GM21381 (cell line): Measurements from ENCODE around the gene PPP1R9B.

ENCODE experiments used
- ATAC-seq: cut with Tn5 transposase; IDR thresholded peaks from one replicate; pipeline ENCODE4 v1.9.1; 2021; ENCODE audit warnings: mild to moderate bottlenecking, moderate library complexity; ENCODE audit not compliant: unreplicated experiment

The PPP1R9B gene

DNA sequence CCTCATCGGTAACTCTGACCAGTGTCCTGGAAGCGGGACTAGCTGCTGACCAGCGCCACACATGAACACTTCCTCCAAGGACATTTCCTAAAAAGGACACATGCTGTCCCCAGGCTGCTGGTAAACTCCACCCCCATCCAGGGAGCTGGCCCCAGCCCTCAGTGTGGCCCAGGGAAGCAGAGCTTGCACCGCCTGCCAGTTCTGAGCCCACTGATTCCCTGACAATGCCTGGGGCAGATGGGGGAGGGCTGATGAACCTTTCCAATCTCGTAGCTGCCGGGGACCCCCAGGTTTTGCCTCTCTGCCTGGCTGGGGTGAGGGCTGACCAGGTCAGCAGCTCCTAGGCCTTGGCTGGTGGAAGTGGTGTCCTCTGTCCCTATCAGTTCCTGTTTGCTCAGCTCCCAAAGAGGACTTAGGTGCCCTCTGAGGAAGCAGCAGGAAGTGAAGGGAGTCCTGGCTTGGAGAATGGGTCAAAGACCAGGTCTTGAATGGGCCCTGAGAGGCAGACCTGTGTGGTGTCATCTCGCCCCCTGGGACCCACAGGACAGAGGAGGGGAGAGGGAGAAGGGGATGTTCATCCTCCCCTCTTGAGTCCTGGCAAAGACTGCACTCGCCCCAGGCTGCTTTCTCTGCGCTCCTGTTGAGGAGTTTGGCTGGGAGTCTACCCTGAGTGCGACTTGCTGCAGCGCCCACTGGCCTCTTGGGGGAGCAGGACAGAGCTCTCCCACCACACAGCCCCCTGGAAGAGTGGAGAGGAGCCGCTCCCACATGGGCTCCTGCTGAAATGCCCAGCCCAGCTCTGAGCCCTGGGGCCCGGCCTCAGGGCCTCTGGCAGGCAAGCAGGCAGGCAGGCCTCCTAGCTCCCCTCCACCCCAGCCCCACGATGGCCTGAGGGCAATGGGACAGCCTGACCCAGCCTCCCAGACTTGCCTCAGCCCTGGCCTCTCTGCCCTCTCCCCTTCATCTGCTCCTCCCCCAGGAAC lies 38.5 kb downstream of the PPP1R9B start:
- ATAC-seq: no peak

DNA sequence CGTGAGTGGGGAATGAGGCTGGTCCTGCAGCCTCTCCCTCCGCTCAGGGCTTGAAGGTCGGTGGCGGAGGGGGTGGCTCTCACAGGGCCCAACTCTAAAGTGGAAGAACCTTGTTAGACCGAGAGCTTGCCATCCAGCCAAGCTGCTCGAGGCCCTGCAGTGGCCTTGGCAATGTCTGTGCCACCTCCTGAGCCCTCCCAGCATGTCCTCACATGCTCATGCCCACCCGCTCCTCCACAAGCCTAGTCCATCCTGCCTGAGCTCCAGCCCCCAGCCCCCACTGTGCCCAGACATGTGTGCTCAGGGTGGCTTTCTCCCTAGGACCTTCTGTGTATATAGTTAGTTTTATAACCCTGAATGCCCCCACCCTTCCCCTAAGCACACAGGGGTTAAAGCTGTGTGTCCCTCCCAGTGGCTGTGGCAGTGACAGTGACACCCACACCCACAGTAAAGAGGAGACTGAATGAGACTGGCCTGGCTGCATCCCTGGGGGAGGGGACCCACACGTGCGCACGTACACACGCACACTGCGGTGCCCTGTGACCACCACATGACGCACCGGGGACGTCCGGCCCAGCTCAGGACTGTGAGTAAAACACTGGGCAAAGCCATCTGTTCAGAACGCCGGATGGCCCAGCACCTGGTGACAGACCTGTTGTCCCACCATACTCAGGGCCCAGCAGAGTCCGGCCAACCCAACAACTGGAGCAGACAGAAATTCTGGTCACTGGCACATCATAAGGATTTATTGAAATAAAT lies 39.7 kb downstream of the PPP1R9B start:
- ATAC-seq: no peak

- ATAC-seq: no peak
These were observed 40.7 kb downstream of the PPP1R9B start for GRCh38 chr17:50109785-50110184.

- no peak for ATAC-seq
These were observed 41.3 kb downstream of the PPP1R9B start for GRCh38 chr17:50109207-50109606.

DNA sequence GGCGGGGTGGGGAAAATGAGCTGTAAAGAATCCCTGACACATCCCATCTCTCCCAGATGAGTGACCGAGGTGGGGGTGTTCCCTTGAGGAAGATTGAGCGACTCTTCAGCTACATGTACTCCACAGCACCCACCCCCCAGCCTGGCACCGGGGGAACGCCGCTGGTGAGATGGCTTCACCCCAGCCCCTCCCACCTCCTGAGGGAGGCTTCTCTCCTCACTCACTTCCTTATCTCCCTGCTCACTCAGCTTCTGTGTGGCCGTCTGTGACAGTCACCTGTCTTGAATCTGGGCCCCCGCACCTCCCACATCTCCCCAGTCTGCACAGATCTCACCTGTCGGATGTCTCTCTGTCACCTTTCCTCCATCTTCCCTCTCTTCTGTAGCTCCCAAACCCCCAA lies 41.9 kb downstream of the PPP1R9B start:
- ATAC-seq: no peak

GRCh38 chr17:50107790-50108414 lies 42.6 kb downstream of the PPP1R9B start:
- ATAC-seq: no peak

DNA sequence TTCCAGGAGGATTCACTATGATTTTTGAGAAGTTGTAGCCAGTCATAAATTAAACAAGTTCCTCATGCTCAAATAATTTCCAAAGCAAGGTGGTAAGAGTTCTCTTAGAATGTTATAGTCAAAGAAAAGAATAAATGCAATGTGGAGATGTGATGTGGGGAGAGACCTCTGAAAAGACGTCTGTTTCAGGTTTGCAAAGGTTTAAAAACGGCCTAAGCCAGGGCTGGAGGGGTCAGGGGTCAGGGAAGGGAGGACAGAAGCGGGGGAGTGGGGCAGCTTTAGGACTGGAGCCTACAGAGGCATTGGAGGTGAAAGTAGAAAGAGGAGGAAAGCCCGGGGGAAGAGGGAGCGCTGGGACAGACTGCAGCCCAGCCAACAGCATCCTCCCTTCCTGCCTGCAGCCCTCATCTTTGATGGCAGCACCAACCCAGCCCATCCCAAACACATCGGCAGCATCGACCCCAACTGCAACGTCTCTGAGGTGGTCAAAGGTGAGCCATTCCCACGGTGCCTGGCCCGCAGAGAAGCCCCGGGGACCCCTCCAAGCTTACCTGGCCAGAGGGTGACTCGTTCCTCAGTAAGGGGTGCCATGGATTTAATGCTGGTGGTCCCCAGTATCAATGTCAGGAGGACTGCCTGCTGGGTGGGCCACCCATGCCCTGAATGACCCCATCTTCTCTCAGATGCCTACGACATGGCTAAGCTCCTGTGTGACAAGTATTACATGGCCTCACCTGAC lies 43.9 kb downstream of the PPP1R9B start:
- no peak for ATAC-seq

DNA sequence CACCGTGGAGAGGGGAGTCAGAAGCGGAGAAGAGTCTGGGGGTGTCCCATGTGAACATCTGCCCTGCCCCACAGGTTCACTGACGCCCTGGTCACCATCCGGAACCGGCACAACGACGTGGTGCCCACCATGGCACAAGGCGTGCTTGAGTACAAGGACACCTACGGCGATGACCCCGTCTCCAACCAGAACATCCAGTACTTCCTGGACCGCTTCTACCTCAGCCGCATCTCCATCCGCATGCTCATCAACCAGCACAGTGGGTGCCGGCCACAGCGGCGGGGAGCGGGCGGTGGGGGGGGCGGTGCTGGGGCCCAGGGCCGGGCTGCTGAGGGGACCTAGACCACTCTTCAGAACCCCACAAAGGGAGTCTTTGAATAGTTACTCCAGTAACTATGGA lies 44.7 kb downstream of the PPP1R9B start:
- ATAC-seq: no peak

GRCh38 chr17:50103941-50104340 lies 46.5 kb downstream of the PPP1R9B start:
- no peak for ATAC-seq

DNA sequence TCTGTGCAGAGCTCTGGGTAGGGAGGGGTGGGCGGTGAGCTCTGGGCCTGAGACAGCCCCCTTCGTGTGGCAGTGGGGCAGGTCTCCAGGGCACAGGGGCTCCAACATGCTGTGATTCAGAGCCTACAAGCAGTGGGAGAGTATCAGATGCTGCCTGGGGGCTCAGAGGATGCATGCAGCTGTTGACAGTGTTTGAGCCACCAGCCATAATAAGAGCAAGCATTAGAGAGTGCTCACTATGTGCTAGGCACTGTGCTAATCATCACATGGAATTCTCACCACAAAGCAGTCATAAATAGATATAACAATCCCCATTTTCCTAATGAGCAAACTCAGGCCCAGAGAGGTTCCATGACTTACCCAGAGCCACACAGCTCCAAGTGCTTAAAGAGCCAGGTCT lies 47.2 kb downstream of the PPP1R9B start:
- ATAC-seq: no peak

DNA sequence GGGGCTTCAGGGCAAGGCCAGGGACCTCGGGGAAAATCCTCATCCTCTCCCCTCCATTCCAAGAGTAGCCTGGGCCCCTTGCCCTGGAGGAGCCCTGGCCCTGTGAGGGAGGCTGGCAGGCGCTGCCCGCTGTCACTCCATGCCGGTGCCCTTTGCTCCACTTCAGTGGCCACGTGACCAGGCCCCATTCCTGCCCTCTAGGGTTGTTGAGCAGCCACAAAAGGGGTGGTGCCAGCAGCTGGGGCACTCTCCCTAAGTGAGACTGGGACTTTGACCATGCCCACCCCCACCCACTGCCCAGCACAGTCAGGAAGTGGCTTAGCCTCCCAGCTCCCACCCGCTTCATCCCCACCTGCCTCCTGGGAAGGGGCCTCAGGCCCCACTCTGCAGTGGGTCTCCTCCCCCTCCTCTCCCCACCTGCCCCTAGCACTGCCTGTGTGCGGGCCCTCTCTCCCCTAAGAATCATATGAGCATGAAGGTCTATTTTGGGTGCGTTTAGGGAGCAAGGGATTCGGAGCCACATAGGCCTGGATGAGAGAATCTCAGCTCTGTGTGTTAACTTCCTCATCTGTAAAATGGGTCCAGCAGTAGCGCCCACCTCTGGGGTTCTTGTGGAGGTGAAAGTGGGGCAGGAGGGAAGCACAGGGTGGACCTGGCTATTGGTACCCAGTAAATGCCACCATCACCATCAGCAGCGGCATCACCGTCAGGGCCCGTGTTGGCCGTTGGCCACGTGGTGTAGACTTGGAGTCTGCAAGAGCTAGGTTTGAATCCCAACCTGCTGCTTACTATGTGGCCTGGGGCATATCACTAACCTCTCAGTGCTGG lies 48.1 kb downstream of the PPP1R9B start:
- no peak for ATAC-seq

DNA sequence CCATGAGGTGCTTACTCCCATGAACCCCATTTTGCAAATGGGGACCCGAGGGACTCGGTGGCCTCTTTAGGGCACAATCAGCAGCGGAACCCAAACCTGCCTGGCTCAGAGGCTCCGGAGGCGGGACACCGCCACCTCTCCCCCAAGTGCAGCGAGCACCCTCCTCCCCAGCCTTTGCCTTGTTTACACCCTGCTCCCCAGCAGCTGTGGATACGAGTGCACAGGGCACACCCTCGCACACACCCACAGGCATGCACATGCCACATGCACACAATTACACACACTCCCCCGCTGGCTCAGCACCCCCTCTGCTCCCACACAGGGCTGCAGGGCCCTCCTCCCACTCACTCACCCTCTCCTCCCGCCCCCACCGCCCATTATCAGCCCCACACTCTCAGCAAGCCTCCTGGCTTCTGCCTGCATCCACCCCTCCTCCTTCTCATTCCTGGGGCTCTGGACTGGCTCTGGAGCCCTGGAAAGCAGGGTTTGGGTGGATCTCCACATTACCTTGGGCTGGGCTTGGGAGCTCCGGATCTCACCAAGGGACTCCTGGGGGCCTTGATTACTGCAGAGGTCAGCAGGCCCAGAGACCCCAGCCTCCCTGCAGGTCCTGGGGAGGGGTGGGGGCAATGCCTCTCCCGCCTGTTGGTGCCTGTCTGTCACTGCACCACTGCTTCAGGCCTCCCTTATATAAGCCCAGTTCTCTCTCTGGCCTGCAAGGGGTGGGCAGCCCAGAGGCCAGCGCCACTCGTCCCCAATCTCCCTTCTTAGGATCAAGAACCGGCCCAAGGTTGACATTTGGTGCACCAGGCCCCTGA lies 48.9 kb downstream of the PPP1R9B start:
- no peak for ATAC-seq

GRCh38 chr17:50100921-50101345 lies 49.5 kb downstream of the PPP1R9B start:
- no peak for ATAC-seq

- ATAC-seq: no peak
These were observed 50.0 kb downstream of the PPP1R9B start for GRCh38 chr17:50100480-50100883.

GRCh38 chr17:50099003-50099402 lies 51.5 kb downstream of the PPP1R9B start:
- no peak for ATAC-seq

- no peak for ATAC-seq
These were observed 51.9 kb downstream of the PPP1R9B start for GRCh38 chr17:50098583-50098982.

DNA sequence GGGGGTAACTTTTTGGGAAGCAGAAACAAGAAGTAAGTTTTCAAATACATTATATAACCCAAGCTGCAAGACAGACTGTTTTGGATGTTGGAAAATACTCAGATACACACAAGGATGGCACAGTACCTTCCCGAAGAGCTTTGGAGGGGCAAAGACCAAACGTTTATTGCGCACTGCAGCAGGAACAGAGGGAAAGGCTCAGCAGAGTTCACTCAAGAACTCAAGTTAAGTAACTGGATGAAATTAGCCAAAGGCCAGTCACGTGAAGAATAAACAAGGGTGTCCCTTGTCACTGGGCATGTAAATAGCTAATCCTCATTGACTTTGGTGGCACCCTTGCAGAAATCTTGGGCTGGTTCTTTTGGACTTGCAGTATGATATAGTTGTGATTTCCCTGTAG lies 52.6 kb downstream of the PPP1R9B start:
- no peak for ATAC-seq

- ATAC-seq: no peak
These were observed 53.0 kb downstream of the PPP1R9B start for GRCh38 chr17:50097455-50097854.

- ATAC-seq: no peak
These were observed 53.7 kb downstream of the PPP1R9B start for GRCh38 chr17:50096758-50097157.
